GM12873 (cell line): ENCODE results near the gene CILP.

Experiments
- TF ChIP-seq, protein P1 (sequence below): IDR thresholded peaks from 2 replicates; pipeline ENCODE4 v1.5.1; 2012; ENCODE audit warnings: low read depth, mild to moderate bottlenecking, moderate library complexity, low read length, control low read depth; ENCODE audit not compliant: insufficient read depth; ENCODE audit errors: missing control alignments

CILP gene

GRCh38 chr15:65209701-65210643 lies 1.3 kb downstream of the CILP start:
- TF ChIP-seq, protein P1, sequence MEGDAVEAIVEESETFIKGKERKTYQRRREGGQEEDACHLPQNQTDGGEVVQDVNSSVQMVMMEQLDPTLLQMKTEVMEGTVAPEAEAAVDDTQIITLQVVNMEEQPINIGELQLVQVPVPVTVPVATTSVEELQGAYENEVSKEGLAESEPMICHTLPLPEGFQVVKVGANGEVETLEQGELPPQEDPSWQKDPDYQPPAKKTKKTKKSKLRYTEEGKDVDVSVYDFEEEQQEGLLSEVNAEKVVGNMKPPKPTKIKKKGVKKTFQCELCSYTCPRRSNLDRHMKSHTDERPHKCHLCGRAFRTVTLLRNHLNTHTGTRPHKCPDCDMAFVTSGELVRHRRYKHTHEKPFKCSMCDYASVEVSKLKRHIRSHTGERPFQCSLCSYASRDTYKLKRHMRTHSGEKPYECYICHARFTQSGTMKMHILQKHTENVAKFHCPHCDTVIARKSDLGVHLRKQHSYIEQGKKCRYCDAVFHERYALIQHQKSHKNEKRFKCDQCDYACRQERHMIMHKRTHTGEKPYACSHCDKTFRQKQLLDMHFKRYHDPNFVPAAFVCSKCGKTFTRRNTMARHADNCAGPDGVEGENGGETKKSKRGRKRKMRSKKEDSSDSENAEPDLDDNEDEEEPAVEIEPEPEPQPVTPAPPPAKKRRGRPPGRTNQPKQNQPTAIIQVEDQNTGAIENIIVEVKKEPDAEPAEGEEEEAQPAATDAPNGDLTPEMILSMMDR, result no peak

DNA sequence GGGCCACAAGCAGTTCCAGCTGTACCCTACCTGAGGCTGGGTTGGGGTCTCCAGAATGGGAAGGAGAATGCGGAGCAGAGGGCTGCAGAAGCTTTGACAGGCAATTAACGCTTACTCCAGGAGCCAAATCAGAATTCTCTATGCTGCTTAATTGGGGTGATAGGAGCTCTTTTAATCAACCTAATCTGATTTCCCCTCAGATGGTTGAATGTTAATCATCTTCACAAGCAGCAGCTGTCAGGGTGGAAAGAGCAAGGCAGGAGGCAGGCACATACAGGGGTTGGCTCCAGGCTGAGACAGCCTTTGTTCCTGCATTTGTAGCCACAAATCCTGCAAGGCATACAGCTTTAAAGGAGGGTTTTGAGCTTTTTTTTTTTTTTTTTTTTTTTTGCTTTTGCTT lies 2.6 kb downstream of the CILP start:
- TF ChIP-seq, protein P1, result no peak

- TF ChIP-seq, protein P1, result no peak
These were observed 3.9 kb downstream of the CILP start for GRCh38 chr15:65207280-65207840.

DNA sequence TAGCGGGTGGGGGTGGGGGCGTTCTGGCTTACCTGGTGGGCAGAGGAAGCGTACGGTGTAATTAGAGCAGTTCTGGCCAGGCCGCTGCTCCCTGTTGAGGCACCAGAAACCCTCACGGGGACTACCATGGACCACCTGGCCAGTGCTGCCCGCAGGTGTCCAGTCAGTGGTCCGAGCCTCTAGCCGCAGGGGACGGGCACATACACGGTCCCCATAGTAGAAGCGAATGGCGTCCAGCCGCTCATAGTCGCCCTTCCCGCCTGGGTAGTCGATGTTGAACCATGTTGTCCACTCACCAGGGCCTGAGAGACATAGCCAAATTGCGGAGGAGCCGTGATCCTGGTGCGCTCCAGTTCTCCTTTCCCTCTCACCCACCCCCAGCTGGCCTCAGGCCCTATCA lies 4.5 kb downstream of the CILP start:
- TF ChIP-seq, protein P1, result no peak

GRCh38 chr15:65204931-65205660 lies 6.2 kb downstream of the CILP start:
- TF ChIP-seq, protein P1, result no peak

DNA sequence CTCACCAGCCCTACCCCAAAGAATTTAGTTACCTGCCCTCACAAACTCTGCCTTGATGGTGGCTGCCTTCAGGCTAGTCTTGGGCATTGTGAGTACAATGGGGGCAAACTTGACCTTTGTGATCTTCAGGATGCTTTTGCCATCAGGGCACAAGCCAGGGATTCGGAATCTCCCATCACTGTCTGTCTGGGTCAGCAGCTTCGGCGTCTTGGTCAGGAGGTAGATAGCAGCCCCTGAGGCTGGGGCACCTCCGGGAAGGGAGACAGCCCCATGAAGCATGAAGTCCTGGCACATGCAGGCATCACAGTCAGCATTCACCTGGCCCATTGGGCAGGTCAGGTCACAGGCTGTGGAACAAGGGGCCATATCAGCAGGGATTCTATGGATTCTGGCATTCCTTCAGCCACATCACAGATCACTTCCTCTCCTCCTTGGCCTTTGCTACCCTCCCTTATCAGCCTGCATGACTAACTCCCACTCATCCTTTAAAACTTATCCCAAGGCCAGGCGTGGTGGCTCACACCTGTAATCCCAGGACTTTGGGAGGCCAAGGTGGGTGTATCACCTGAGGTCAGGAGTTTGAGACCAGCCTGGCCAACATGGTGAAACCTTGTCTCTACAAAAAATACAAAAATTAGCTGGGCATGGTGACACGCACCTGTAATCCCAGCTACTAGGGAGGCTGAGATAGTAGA lies 6.9 kb downstream of the CILP start:
- TF ChIP-seq, protein P1, result no peak
